ENCODE data around the gene RAB10.

DNA sequence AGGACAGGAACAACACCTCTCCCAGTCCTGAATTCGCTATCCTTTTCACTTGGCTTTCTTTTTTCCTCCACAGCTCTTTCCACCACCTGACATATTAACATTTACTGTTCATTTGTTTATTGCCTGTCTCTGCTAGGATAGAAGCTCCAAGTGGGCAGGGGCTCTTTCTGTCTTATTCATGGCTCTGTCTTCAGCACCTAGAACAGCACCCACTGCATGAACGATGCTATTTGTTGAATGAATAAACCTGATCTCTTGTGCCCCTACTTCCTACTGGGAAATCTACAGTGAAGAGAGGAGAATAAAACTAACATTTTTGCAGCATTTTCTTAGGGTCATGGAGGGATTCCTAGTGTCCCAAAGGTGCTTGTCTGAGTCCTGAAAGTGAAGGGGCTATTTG is 114.6 kb downstream of the RAB10 start:
- TF ChIP-seq POLR2A (IDR thresholded peaks at IDR 0.05): no peak
- no peak for TF ChIP-seq POLR2AphosphoS5 (IDR thresholded peaks at IDR 0.05)

Measured in prostate gland (tissue), 1 donor.